ENCODE measurements around the gene MYO3B.

MYO3B gene

GRCh38 chr2:170292415-170292814, 114.5 kb downstream of the MYO3B start:
- DNase-seq (ENCODE audit: low read depth in 1 of 2, low spot score in 1 of 2), result no peak

DNA sequence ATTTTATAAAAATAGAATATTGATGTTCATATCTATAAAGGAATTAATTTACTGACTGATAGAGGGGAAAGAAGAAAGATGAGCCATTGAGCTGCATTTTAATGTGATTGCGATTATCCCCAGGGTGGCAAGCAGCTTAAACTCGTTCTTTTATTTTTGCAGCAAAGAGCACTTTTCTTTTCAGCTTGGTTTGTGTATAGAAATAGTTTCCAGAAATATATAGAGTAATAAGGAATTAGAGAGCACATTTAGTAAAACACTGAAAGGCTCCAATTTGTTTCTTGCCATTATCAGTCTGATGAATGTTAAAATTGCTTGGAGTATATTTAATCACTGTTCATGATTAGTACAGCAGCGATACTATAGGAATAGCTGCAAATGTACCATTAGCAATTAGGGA, 119.5 kb downstream of the MYO3B start:
- no peak for DNase-seq (ENCODE audit: low read depth in 1 of 2, low spot score in 1 of 2)

GRCh38 chr2:170298115-170298514, 120.2 kb downstream of the MYO3B start:
- DNase-seq (ENCODE audit: low read depth in 1 of 2, low spot score in 1 of 2), result no peak

DNA sequence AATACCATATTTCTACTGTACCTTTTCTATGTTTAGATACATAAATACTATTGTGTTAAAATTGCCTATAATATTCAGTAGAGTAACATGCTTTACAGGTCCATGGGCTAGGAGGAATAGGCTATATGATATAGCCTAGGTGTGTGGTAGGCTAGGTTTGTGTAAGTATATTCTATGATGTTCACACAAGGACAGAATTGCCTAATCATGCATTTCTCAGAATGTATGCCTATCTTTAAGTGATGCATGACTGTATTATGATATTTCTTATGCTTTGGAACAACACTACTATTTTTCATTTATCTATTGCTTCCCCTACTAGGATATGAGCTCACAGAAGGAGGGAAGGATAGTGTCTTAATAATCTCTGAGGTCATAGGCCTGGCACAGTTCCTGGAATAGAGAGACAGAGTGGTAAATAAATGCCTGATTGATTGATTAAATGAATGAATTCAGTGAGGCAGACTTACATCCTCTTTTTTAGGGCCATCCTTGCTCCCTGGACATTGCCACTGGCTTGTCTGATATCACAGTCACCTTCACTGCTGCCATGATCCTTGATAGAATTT, 121.0 kb downstream of the MYO3B start:
- DNase-seq (ENCODE audit: low read depth in 1 of 2, low spot score in 1 of 2), result no peak

GRCh38 chr2:170300993-170301392, 123.0 kb downstream of the MYO3B start:
- DNase-seq (ENCODE audit: low read depth in 1 of 2, low spot score in 1 of 2), result no peak

- no peak for DNase-seq (ENCODE audit: low read depth in 1 of 2, low spot score in 1 of 2)
These were observed 123.7 kb downstream of the MYO3B start for GRCh38 chr2:170301626-170302025.

DNA sequence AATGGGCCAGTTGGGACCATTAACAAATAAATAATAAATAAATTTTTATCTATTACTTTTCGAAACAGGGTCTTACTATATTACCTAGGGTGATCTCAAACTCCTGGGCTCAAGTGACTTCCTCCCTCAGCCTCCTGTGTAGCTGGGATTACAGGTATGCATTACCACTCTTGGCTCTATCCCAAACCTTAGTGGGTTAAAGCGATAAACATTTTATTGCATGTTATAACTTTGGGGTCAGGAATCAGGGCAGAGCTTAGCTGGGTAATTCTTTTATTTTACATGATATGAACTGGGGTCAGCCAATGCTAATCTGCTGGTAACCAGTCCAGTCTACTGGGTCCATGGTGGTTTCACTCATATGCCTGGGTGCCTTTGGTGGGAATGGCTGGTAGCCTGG, 127.8 kb downstream of the MYO3B start:
- no peak for DNase-seq (ENCODE audit: low read depth in 1 of 2, low spot score in 1 of 2)

- no peak for DNase-seq (ENCODE audit: low read depth in 1 of 2, low spot score in 1 of 2)
These were observed 128.4 kb downstream of the MYO3B start for GRCh38 chr2:170306293-170306873.

DNA sequence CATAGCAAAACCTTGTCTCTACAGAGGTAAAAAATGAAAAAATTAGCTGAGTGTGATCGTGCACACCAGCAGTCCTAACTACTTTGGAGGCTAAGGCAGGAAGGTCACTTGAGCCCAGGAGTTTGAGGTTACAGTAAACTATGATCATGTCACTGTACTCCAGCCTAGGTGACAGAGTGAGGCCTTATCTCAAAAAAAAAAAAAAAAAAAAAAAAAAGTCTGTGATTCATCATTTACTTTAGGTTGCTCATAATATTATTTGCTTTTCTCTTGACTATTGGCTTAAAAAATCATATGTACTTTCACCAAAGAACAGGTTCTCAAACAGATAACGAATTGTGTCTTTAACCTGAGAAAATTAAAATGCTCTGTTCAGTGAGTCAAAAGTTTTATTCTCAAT, 129.1 kb downstream of the MYO3B start:
- DNase-seq (ENCODE audit: low read depth in 1 of 2, low spot score in 1 of 2), result no peak

- DNase-seq (ENCODE audit: low read depth in 1 of 2, low spot score in 1 of 2), result no peak
These were observed 129.8 kb downstream of the MYO3B start for GRCh38 chr2:170307555-170308351.

GRCh38 chr2:170310876-170311502, 133.0 kb downstream of the MYO3B start:
- DNase-seq (ENCODE audit: low read depth in 1 of 2, low spot score in 1 of 2), result no peak

- DNase-seq (ENCODE audit: low read depth in 1 of 2, low spot score in 1 of 2), result no peak
These were observed 135.5 kb downstream of the MYO3B start for GRCh38 chr2:170313347-170313991.

DNA sequence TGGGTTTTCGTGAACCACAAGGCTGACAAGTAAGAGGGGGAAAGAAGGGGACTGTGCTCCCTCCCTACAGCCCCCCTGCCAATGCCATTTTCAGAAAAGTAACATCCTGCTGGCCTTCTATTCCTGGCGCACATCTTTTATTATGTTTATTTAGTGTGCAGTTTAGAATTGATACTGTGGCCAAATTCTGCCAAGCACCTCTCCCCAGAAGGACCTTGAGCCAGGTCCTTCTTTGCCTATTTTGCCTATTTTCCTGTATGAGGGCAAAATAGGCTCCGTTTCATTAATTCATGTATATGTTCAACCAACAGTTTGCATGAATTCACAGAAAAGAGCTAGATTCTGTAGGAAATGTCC, 136.0 kb downstream of the MYO3B start:
- DNase-seq (ENCODE audit: low read depth in 1 of 2, low spot score in 1 of 2), result no peak

DNA sequence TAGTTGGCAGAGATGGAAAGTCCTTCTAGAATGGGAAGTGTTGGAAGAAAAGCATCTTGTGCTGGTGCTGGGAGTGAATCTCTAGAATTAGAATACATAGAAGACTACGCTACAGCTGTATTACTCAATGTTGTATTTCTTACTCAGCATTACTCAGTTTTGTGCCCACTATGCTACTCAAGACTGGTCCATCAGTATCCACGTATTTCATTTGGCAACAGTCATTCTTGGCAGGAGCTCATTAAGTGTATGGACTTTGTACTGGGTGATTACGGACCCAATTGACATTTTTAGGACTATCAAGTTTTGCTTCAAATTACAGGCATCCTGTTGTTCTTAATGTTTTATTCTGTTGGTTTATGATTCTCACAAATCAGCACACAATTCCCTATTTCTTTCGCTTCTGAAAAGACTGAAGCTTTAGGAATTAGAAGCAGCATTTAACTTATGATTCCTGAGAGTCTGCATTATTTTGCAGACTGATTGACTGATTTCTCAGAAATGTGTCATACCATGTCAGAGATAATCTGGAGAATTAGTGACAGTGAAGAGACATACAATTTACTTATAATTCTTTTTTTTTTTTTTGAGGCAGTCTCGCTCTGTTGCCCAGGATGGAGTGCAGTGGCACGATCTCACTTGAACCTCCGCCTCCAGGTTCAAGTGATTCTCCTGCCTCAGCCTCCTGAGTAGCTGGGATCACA, 136.9 kb downstream of the MYO3B start:
- DNase-seq (ENCODE audit: low read depth in 1 of 2, low spot score in 1 of 2), result no peak

GRCh38 chr2:170320948-170321347, 143.0 kb downstream of the MYO3B start:
- no peak for DNase-seq (ENCODE audit: low read depth in 1 of 2, low spot score in 1 of 2)

GRCh38 chr2:170321526-170321925, 143.6 kb downstream of the MYO3B start:
- DNase-seq (ENCODE audit: low read depth in 1 of 2, low spot score in 1 of 2), result no peak

DNA sequence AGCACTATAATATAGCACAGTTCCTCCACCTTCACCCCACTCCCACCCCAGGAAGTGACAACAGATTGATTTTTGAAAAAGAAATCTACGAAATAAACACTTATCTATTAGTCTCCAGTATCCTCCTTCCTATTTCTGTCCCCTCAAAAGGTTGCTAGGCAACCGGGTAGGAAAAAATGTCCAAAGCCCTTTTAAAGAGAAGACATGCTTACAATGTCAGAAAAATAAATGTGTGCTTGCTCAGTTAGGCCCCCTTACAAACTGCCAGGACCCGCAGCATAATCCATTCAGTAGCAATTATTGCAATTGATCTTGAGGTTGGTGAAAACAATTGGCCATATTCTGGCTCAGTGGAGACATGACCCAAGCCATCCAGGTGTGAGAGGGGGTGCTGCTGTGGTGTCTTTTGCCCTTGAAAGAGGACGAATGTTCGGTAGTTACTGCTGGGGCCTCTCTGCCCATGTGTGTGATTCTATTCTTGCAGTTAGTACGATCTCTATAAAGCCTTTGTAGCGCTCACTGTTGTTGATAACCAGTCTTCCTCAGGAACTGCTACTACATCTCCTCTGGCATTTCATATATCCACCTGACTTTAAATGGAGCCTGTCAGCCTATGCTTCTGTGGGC, 144.3 kb downstream of the MYO3B start:
- DNase-seq (ENCODE audit: low read depth in 1 of 2, low spot score in 1 of 2), result no peak

- DNase-seq (ENCODE audit: low read depth in 1 of 2, low spot score in 1 of 2), result no peak
These were observed 145.8 kb downstream of the MYO3B start for GRCh38 chr2:170323743-170324142.

- no peak for DNase-seq (ENCODE audit: low read depth in 1 of 2, low spot score in 1 of 2)
These were observed 146.7 kb downstream of the MYO3B start for GRCh38 chr2:170324640-170325046.

GRCh38 chr2:170330881-170331280, 152.9 kb downstream of the MYO3B start:
- no peak for DNase-seq (ENCODE audit: low read depth in 1 of 2, low spot score in 1 of 2)

Data from stimulated activated CD4-positive, alpha-beta T cell treated with anti-CD3 and anti-CD28 coated beads, Interleukin-15, amount 100 ng/mL, for 1 hour (primary cell).